ENCODE data around the gene ENKD1. TPM values are rescaled to one million over a fixed set of nuclear protein-coding genes. Genes with fewer than 3 reads are reported as not detected.

Gene ENKD1
- total and polyA plus RNA-seq, 10 of the 15 experiments (the other 5 are each of a cell fraction or from before 2014, with no cell fraction given), result 0.19 to 8.1 (median 2.8) TPM

DNA sequence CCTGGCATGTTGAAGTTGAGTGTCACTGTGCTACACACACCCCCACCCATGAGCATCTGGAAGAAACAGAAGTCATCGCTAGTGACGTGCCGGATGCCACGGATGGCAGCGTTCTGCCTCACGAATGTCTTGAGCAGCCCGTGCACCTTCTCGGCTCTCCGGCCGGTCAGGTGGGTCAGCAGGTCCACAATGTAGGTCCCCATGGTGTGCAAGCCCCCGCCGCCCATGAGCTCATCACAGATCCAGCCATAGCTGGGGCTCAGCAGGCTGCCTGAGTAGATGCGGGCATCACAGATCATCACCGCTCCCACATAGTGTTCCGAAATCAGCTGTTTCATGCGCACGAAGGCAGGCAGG is 9.0 kb upstream of the ENKD1 start (continued):
- no peak for TF ChIP-seq ZNF217 (IDR thresholded peaks at IDR 0.05)

DNA sequence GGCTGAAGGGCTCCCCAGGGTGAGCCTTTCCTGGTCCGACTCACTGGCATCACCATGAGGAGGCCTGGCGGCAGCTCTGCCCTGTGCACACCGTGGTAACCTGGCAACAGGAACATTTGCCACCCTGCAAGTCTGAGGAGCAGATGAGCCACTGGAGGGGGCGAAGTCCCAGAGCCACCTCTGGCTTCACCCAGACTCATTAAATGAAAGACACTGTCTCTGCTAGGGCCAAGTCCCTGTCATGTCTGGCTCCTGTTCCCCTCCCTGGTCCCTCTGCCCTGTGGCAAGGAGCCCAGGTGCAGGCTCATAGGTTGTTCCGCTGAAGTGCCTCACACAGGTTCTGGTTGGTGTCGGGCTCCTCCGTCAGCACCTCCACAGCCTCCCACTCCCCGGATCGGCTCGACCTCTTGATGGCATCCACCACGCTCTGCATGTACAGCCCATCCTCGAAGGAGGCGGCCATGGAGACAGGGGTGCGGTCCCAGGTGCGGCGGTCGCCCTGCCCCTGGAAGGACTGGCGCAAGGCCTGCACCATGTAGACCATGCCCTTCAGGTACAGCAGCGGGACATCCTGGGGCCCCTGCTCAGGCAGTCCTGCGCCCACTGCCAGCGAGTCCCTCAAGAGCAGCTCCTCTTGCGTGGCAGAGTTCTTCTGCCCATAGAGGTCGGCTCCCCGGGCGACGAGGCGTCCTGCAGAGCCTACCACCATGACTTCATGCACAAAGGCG is 8.5 kb upstream of the ENKD1 start:
- intact Hi-C loops (cut with micrococcal nuclease; ENCODE audit: unreplicated experiment), result loop anchor here (5.0 kb wide), 1 partner anchor 42 kb away; the partner anchor contains the start of gene GFOD2
- no peaks in the 10 kb centered on the region for H3K9me3 ChIP-seq (replicated peaks; ENCODE audit: control insufficient read depth, insufficient read depth, low read length)
- H3K27ac ChIP-seq (ENCODE audit: control insufficient read depth, insufficient read depth), result no peak overlapping the region
- ATAC-seq (no peak), DNase-seq (ENCODE audit: low read depth, low spot score) (no peak), FAIRE-seq (no peak)
- H3K27me3 ChIP-seq (replicated peaks in 1 of 2; ENCODE audit: control insufficient read depth in 2 of 2, insufficient read depth in 2 of 2, low read length in 1 of 2), result no peaks in the 10 kb centered on the region
- H3K36me3 ChIP-seq (ENCODE audit: control insufficient read depth in 2 of 2, insufficient read depth in 2 of 2, low read length in 1 of 2), result no peaks in the 10 kb centered on the region
- no peak overlapping the region for H3K4me3 ChIP-seq
- ChIA-PET SMC1A (ENCODE audit: uncharacterized antibody, unreplicated experiment) (interaction anchor here (0.7 kb wide), 1 partner anchor 128 kb away, joined by 3 read pairs; no protein-coding TSS in a partner anchor), RAD21 (ENCODE audit: unreplicated experiment) (interaction anchor here (2.8 to 3.1 kb wide), 2 partner anchors 132 to 141 kb away, joined by 18 to 19 read pairs; partner anchors contain the start of genes RANBP10 and TSNAXIP1), CTCF (interaction anchor here (1.1 to 1.3 kb wide), 2 partner anchors 118 to 128 kb away, joined by 3 to 4 read pairs; no protein-coding TSS in a partner anchor), POLR2A (no interaction called here)
- no TSS peak for BruUV-seq (replicated peaks)
- no peak overlapping the region for H2AFZ ChIP-seq (ENCODE audit: control insufficient read depth, low read depth, low read length)
- H3K4me1 ChIP-seq (ENCODE audit: control insufficient read depth, insufficient read depth, low read length), result peaks cover 5% of the 10 kb centered on the region
- in situ Hi-C loops (cut with MboI), result loop anchor here (5.0 kb wide), 1 partner anchor 252 kb away; no protein-coding TSS in a partner anchor
- H4K20me1 ChIP-seq (ENCODE audit: control insufficient read depth, insufficient read depth), result no peaks in the 10 kb centered on the region
- WGBS (ENCODE audit: insufficient coverage, insufficient replicate concordance, low lambda C conversion rate, missing lambda C conversion rate), result 91% methylated on average over 22 of the region's 28 CpGs
- TF ChIP-seq GATAD2B (conservative IDR thresholded peaks at IDR 0.05; ENCODE audit: low read depth) (no peak), NFXL1 (IDR thresholded peaks at IDR 0.05; ENCODE audit: borderline replicate concordance) (no peak), CHD2 (IDR thresholded peaks at IDR 0.05; ENCODE audit: borderline replicate concordance, low read depth, low read length) (no peak), TAF1 (IDR thresholded peaks at IDR 0.05; ENCODE audit: borderline replicate concordance, low read depth, low read length) (no peak), NR2C2 (IDR thresholded peaks at IDR 0.05; ENCODE audit: borderline replicate concordance, control insufficient read depth, insufficient read length, low read depth) (no peak), WRNIP1 (IDR thresholded peaks at IDR 0.05; ENCODE audit: borderline replicate concordance, low read depth, low read length) (no peak), ATF7 (IDR thresholded peaks at IDR 0.05; ENCODE audit: low read depth) (no peak), RUNX3 (IDR thresholded peaks at IDR 0.05; ENCODE audit: low read length) (no peak), CBFB (IDR thresholded peaks at IDR 0.05; ENCODE audit: low read depth) (no peak), YBX1 (IDR thresholded peaks at IDR 0.05) (no peak), IKZF1 (conservative IDR thresholded peaks at IDR 0.05) (no peak), ASH2L (IDR thresholded peaks at IDR 0.05; ENCODE audit: borderline replicate concordance, low read depth) (no peak), IKZF2 (IDR thresholded peaks at IDR 0.05) (no peak), FOXM1 (IDR thresholded peaks at IDR 0.05; ENCODE audit: low read depth, low read length) (no peak)
- TF ChIP-seq, protein P1, sequence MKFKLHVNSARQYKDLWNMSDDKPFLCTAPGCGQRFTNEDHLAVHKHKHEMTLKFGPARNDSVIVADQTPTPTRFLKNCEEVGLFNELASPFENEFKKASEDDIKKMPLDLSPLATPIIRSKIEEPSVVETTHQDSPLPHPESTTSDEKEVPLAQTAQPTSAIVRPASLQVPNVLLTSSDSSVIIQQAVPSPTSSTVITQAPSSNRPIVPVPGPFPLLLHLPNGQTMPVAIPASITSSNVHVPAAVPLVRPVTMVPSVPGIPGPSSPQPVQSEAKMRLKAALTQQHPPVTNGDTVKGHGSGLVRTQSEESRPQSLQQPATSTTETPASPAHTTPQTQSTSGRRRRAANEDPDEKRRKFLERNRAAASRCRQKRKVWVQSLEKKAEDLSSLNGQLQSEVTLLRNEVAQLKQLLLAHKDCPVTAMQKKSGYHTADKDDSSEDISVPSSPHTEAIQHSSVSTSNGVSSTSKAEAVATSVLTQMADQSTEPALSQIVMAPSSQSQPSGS (IDR thresholded peaks at IDR 0.05; ENCODE audit: low read length), result no peak
- TF ChIP-seq, protein P2, sequence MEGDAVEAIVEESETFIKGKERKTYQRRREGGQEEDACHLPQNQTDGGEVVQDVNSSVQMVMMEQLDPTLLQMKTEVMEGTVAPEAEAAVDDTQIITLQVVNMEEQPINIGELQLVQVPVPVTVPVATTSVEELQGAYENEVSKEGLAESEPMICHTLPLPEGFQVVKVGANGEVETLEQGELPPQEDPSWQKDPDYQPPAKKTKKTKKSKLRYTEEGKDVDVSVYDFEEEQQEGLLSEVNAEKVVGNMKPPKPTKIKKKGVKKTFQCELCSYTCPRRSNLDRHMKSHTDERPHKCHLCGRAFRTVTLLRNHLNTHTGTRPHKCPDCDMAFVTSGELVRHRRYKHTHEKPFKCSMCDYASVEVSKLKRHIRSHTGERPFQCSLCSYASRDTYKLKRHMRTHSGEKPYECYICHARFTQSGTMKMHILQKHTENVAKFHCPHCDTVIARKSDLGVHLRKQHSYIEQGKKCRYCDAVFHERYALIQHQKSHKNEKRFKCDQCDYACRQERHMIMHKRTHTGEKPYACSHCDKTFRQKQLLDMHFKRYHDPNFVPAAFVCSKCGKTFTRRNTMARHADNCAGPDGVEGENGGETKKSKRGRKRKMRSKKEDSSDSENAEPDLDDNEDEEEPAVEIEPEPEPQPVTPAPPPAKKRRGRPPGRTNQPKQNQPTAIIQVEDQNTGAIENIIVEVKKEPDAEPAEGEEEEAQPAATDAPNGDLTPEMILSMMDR (IDR thresholded peaks at IDR 0.05 in 2 of 3, conservative IDR thresholded peaks at IDR 0.05 in 1 of 3; ENCODE audit: control insufficient read depth in 2 of 3, extremely low read depth in 1 of 3, insufficient read depth in 1 of 3, low read depth in 3 of 3, low read length in 3 of 3), result no peak
- no peaks in the 10 kb centered on the region for H3K79me2 ChIP-seq (ENCODE audit: control insufficient read depth, insufficient read depth, low read length)
- no peak overlapping the region for H3K9ac ChIP-seq (ENCODE audit: control insufficient read depth, insufficient read depth, low read length)
- no peak overlapping the region for H3K4me2 ChIP-seq (ENCODE audit: control insufficient read depth, insufficient read depth)

Data from GM12878 (cell line).